ENCODE data around the gene SZT2. TPM values are rescaled to one million over a fixed set of nuclear protein-coding genes. Genes with fewer than 3 reads are reported as not detected.
"Not testable (repeated sequence)": the region's sequence is repeated elsewhere in the genome, so short reads cannot be mapped to it uniquely, and the experiment has no call there.

The SZT2 gene
- total RNA-seq, 1 donor from 2014 or later, result 24.8 TPM

GRCh38 chr1:43491061-43491460, 101.4 kb downstream of the SZT2 start:
- H3K4me3 ChIP-seq, result no peak overlapping the region
- no peaks in the 10 kb centered on the region for H3K27me3 ChIP-seq (ENCODE audit: low read depth)
- intact Hi-C loops (cut with micrococcal nuclease), result no loop called here
- H3K4me1 ChIP-seq, result no peaks in the 10 kb centered on the region
- H3K36me3 ChIP-seq, result no peaks in the 10 kb centered on the region
- TF ChIP-seq, protein P1, sequence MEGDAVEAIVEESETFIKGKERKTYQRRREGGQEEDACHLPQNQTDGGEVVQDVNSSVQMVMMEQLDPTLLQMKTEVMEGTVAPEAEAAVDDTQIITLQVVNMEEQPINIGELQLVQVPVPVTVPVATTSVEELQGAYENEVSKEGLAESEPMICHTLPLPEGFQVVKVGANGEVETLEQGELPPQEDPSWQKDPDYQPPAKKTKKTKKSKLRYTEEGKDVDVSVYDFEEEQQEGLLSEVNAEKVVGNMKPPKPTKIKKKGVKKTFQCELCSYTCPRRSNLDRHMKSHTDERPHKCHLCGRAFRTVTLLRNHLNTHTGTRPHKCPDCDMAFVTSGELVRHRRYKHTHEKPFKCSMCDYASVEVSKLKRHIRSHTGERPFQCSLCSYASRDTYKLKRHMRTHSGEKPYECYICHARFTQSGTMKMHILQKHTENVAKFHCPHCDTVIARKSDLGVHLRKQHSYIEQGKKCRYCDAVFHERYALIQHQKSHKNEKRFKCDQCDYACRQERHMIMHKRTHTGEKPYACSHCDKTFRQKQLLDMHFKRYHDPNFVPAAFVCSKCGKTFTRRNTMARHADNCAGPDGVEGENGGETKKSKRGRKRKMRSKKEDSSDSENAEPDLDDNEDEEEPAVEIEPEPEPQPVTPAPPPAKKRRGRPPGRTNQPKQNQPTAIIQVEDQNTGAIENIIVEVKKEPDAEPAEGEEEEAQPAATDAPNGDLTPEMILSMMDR (IDR thresholded peaks at IDR 0.05; ENCODE audit: borderline replicate concordance), result no peak
- no peak overlapping the region for H3K27ac ChIP-seq (replicated peaks)
- H3K9me3 ChIP-seq (replicated peaks), result peaks cover 53% of the 10 kb centered on the region
- no peak for DNase-seq

DNA sequence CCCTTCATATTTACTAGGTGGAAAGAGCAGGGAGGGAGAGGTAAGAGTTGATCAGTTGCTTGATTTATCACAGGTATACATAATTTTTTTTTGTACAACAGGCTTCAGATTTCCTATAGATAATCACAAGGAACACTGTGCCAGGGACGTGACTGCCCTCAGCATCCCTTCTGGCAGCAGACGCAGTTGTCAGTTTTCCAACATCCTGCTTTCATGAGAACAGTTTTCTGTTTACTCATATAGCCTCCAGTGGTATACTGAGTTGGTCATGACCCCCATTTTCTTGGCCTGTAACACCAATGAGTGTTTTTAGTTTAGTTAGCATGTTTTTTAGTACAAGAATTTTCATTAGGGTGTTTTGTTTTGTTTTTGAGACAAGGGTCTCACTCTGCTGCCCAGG, 103.1 kb downstream of the SZT2 start:
- DNase-seq, result no peak
- intact Hi-C loops (cut with micrococcal nuclease), result no loop called here
- Histone ChIP-seq H3K4me3 (no peak overlapping the region), H3K9me3 (replicated peaks) (peaks cover 44% of the 10 kb centered on the region), H3K27me3 (ENCODE audit: low read depth) (no peaks in the 10 kb centered on the region), H3K27ac (replicated peaks) (no peak overlapping the region), H3K4me1 (no peaks in the 10 kb centered on the region), H3K36me3 (no peaks in the 10 kb centered on the region)
- TF ChIP-seq, protein P1 (IDR thresholded peaks at IDR 0.05; ENCODE audit: borderline replicate concordance), result no peak

GRCh38 chr1:43493661-43494450, 104.2 kb downstream of the SZT2 start:
- TF ChIP-seq, protein P1 (IDR thresholded peaks at IDR 0.05; ENCODE audit: borderline replicate concordance), result no peak
- no peaks in the 10 kb centered on the region for H3K36me3 ChIP-seq
- peaks cover 33% of the 10 kb centered on the region for H3K9me3 ChIP-seq (replicated peaks)
- H3K27ac ChIP-seq (replicated peaks), result no peak overlapping the region
- no peak overlapping the region for H3K4me3 ChIP-seq
- no peaks in the 10 kb centered on the region for H3K4me1 ChIP-seq
- no peak for DNase-seq
- intact Hi-C loops (cut with micrococcal nuclease), result no loop called here
- H3K27me3 ChIP-seq (ENCODE audit: low read depth), result peaks cover 4% of the 10 kb centered on the region

GRCh38 chr1:43495204-43495603, 105.5 kb downstream of the SZT2 start:
- peaks cover 20% of the 10 kb centered on the region for H3K9me3 ChIP-seq (replicated peaks)
- TF ChIP-seq, protein P1 (IDR thresholded peaks at IDR 0.05; ENCODE audit: borderline replicate concordance), result no peak
- H3K4me3 ChIP-seq, result no peak overlapping the region
- H3K4me1 ChIP-seq, result no peaks in the 10 kb centered on the region
- intact Hi-C loops (cut with micrococcal nuclease), result no loop called here
- no peak for DNase-seq
- H3K27ac ChIP-seq (replicated peaks), result no peak overlapping the region
- H3K27me3 ChIP-seq (ENCODE audit: low read depth), result peaks cover 9% of the 10 kb centered on the region
- no peaks in the 10 kb centered on the region for H3K36me3 ChIP-seq

DNA sequence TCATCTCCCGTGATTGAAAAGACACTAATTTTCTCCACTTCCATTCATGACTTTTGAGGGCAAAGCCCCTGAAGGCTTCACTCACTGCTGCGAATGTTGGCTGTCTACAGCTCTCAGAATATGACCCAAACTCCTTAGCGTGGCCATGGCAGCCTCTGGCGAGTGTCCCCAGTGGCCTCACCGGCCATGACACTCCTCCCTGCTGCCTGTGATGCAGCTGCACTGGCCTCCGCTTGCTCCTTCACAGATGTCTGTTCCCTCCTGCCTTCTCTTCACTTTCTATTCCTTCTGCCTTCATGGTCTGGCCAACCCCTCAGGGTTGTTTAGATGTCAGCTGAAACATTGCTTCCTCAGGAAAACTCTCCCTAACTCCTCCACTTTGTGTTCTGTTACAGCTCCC, 110.2 kb downstream of the SZT2 start:
- Histone ChIP-seq H3K27me3 (ENCODE audit: low read depth) (peaks cover 9% of the 10 kb centered on the region), H3K9me3 (replicated peaks) (no peaks in the 10 kb centered on the region), H3K36me3 (no peaks in the 10 kb centered on the region), H3K27ac (replicated peaks) (no peak overlapping the region), H3K4me3 (no peak overlapping the region), H3K4me1 (no peaks in the 10 kb centered on the region)
- TF ChIP-seq, protein P1 (IDR thresholded peaks at IDR 0.05; ENCODE audit: borderline replicate concordance), result no peak
- no peak for DNase-seq
- intact Hi-C loops (cut with micrococcal nuclease), result no loop called here

- H3K4me1 ChIP-seq, result not testable (repeated sequence)
Measured at GRCh38 chr1:43501806-43502205, 112.1 kb downstream of the SZT2 start.

More at GRCh38 chr1:43501806-43502205, 112.1 kb downstream of the SZT2 start:
- H3K27me3 ChIP-seq (ENCODE audit: low read depth); H3K9me3 ChIP-seq (replicated peaks); H3K36me3 ChIP-seq; H3K27ac ChIP-seq (replicated peaks); DNase-seq; H3K4me3 ChIP-seq; intact Hi-C loops (cut with micrococcal nuclease): not testable (repeated sequence)

Measured in left ventricle myocardium inferior (tissue), 1 donor.